ENCODE data around the gene ATP5PB.
A peak's percentile ranks its signal among the peaks of the same experiment; 100 is the strongest.

- TF ChIP-seq RAD21 (conservative IDR thresholded peaks at IDR 0.05) (peak; percentile 72), CTCF (IDR thresholded peaks at IDR 0.05; ENCODE audit: poor library complexity, severe bottlenecking) (peak; percentile 65), EZH2 (IDR thresholded peaks at IDR 0.05; ENCODE audit: borderline replicate concordance, insufficient read depth, low read length, poor library complexity, severe bottlenecking) (no peak), EP300 (conservative IDR thresholded peaks at IDR 0.05; ENCODE audit: poor library complexity, severe bottlenecking) (no peak), POLR2AphosphoS5 (IDR thresholded peaks at IDR 0.05) (no peak), MXI1 (conservative IDR thresholded peaks at IDR 0.05; ENCODE audit: poor library complexity, severe bottlenecking) (no peak)
- TF ChIP-seq, protein P1, sequence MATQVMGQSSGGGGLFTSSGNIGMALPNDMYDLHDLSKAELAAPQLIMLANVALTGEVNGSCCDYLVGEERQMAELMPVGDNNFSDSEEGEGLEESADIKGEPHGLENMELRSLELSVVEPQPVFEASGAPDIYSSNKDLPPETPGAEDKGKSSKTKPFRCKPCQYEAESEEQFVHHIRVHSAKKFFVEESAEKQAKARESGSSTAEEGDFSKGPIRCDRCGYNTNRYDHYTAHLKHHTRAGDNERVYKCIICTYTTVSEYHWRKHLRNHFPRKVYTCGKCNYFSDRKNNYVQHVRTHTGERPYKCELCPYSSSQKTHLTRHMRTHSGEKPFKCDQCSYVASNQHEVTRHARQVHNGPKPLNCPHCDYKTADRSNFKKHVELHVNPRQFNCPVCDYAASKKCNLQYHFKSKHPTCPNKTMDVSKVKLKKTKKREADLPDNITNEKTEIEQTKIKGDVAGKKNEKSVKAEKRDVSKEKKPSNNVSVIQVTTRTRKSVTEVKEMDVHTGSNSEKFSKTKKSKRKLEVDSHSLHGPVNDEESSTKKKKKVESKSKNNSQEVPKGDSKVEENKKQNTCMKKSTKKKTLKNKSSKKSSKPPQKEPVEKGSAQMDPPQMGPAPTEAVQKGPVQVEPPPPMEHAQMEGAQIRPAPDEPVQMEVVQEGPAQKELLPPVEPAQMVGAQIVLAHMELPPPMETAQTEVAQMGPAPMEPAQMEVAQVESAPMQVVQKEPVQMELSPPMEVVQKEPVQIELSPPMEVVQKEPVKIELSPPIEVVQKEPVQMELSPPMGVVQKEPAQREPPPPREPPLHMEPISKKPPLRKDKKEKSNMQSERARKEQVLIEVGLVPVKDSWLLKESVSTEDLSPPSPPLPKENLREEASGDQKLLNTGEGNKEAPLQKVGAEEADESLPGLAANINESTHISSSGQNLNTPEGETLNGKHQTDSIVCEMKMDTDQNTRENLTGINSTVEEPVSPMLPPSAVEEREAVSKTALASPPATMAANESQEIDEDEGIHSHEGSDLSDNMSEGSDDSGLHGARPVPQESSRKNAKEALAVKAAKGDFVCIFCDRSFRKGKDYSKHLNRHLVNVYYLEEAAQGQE (IDR thresholded peaks at IDR 0.05; ENCODE audit: borderline replicate concordance): no peak
Observed at GRCh38 chr1:111481387-111482221, 32.3 kb downstream of the ATP5PB start.
